HepG2 (cell line): ENCODE results near the gene GPS1. TPM values are rescaled to one million over a fixed set of nuclear protein-coding genes. Genes with fewer than 3 reads are reported as not detected.

Experiments
- ATF1 ChIP-seq: IDR thresholded peaks from 2 replicates; pipeline ENCODE4 v1.6.1; 2016; ENCODE audit warnings: mild to moderate bottlenecking, control low read depth
- CBX5 ChIP-seq: sonication (generic); formaldehyde crosslinking; IDR thresholded peaks from 2 replicates; pipeline ENCODE4 v1.4.0; 2020; ENCODE audit warnings: missing genetic modification reagents, borderline replicate concordance
- HMG20B ChIP-seq: conservative IDR thresholded peaks from 2 replicates; pipeline ENCODE4 v1.6.1; 2016; ENCODE audit warnings: missing genetic modification reagents, missing compliant biosample characterization
- THAP11 ChIP-seq: IDR thresholded peaks from 2 replicates; pipeline ENCODE4 v1.6.1; 2016; ENCODE audit warnings: missing biosample characterization, missing genetic modification reagents
- ZNF17 ChIP-seq: sonication (generic); formaldehyde crosslinking; IDR thresholded peaks from 2 replicates; pipeline ENCODE4 v1.5.0; 2020; ENCODE audit warnings: mild to moderate bottlenecking, missing genetic modification reagents
- ZNF530 ChIP-seq: sonication (generic); formaldehyde crosslinking; IDR thresholded peaks from 2 replicates; pipeline ENCODE4 v1.5.0; 2020; ENCODE audit warnings: low read depth, mild to moderate bottlenecking, missing genetic modification reagents
- ZNF615 ChIP-seq: sonication (generic); formaldehyde crosslinking; IDR thresholded peaks from 2 replicates; pipeline ENCODE4 v1.5.0; 2020; ENCODE audit warnings: mild to moderate bottlenecking, missing genetic modification reagents, borderline replicate concordance
- ZNF720 ChIP-seq: sonication (generic); formaldehyde crosslinking; IDR thresholded peaks from 2 replicates; pipeline ENCODE4 v1.4.0; 2020; ENCODE audit warnings: missing genetic modification reagents
- ZNF746 ChIP-seq: sonication (generic); formaldehyde crosslinking; IDR thresholded peaks from 2 replicates; pipeline ENCODE4 v1.8.0; 2022; ENCODE audit warnings: mild to moderate bottlenecking, missing genetic modification reagents
- ZNF788 ChIP-seq: sonication (generic); formaldehyde crosslinking; IDR thresholded peaks from 2 replicates; pipeline ENCODE4 v1.5.0; 2020; ENCODE audit warnings: mild to moderate bottlenecking, missing genetic modification reagents, borderline replicate concordance
- ZNF850 ChIP-seq: sonication (generic); formaldehyde crosslinking; conservative IDR thresholded peaks from 2 replicates; pipeline ENCODE4 v1.9.0; 2021; ENCODE audit warnings: mild to moderate bottlenecking, missing genetic modification reagents
- polyA plus RNA-seq, 8 experiments: library from polyadenylated mRNA; depleted of rRNA in 3 of 8; stranded (reverse) in 7 of 8; unstranded in 1 of 8; fragments of >200 nt; fragmentation: Illumina TruSeq in 4 of 8; extraction: Trizol in 4 of 8; gene quantifications; 2 replicates each; pipeline versions ENCODE4 v1.2.1 to v1.2.3, GENCODE V29; 2011 to 2016; ENCODE audit warnings: low read depth in 4 of 8, missing spikeins in 1 of 8, mixed read lengths in 1 of 8; ENCODE audit not compliant: insufficient read depth in 1 of 8
- total RNA-seq, 5 experiments: library from RNA; depleted of rRNA; stranded (reverse); fragments of >200 nt; fragmentation: Illumina TruSeq; extraction: Trizol; gene quantifications; 2 replicates each; pipeline ENCODE4 v1.2.3, GENCODE V29; 2016; ENCODE audit warnings: low read depth in 1 of 5
- TF ChIP-seq, protein P1 (sequence below): sonication (generic); formaldehyde crosslinking; IDR thresholded peaks from 2 replicates; pipeline ENCODE4 v1.4.0; 2020; ENCODE audit warnings: missing genetic modification reagents, borderline replicate concordance
- TF ChIP-seq, protein P2 (sequence below): sonication (generic); formaldehyde crosslinking; IDR thresholded peaks from 2 replicates; pipeline ENCODE4 v1.4.0; 2020; ENCODE audit warnings: missing genetic modification reagents
- TF ChIP-seq, protein P3 (sequence below), 2 experiments: sonication (generic) in 1 of 2; formaldehyde crosslinking in 1 of 2; IDR thresholded peaks; 2 replicates each; pipeline versions ENCODE4 v1.4.0 to v1.6.1; 2018 to 2020; ENCODE audit warnings: missing genetic modification reagents in 2 of 2, borderline replicate concordance in 1 of 2, low read depth in 1 of 2, mild to moderate bottlenecking in 1 of 2, missing biosample characterization in 1 of 2
- TF ChIP-seq, protein P4 (sequence below): sonication (generic); formaldehyde crosslinking; IDR thresholded peaks from 2 replicates; pipeline ENCODE4 v1.4.0; 2020; ENCODE audit warnings: missing genetic modification reagents
- TF ChIP-seq, protein P5 (sequence below): sonication (generic); formaldehyde crosslinking; conservative IDR thresholded peaks from 2 replicates; pipeline ENCODE4 v1.8.0; 2022; ENCODE audit warnings: mild to moderate bottlenecking, moderate library complexity, missing genetic modification reagents

GPS1 gene
- total and polyA plus RNA-seq, 2 of the 13 experiments (the other 11 are each of a cell fraction or from before 2014, with no cell fraction given), result 124 to 128 TPM

DNA sequence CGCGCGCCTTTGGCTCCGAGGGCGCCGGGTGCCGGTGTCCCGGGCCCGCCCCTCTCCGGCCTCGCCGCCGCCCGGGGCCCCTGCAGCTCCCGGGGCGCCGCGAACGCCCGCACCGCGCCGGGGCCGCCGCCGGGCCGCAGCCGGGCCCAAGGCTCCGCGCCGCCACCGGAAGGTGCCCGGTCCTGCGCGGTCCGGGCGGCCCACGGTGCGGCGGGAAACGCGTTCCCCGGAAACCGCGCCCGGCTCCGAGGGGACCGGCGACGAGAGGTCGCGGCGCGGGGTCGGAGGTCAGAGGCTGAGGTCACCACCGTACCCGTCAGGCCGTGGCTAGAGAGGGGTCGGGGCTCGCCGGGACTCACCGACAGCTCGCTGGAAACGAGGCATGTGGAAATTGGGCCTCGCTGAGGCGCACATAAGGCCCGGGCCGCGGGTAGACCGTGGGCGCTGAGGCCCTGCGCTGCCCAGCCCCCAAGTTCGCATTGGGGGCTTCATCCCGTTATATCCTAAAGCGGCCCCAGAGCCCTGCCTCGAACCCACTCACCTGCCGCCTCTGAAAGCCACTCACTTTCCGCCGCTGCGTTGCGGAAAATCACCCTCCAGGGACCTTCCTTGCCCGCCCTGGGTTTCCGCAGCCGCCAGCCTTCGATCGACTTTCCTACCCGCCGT, 14.1 kb downstream of the GPS1 start, which contains the start of gene DUS1L (continued):
- TF ChIP-seq THAP11 (CRISPR knock-in tag) (peak; percentile 95), CBX5 (CRISPR knock-in tag) (peak; percentile 94), ZNF720 (CRISPR knock-in tag) (0 out of 2 replicates have a peak, but pooled peaks have one; percentile 35), ZNF530 (no peak), HMG20B (CRISPR knock-in tag) (0 out of 2 replicates have a peak, but pooled peaks have one; percentile 61), ZNF17 (CRISPR knock-in tag) (no peak), ZNF746 (CRISPR knock-in tag) (no peak; the same call in 1 of the 2 replicates), ZNF615 (CRISPR knock-in tag) (0 out of 2 replicates have a peak, but pooled peaks have one; percentile 37), ZNF788 (peak; percentile 96), ZNF850 (no peak), ATF1 (CRISPR knock-in tag) (no peak)
- TF ChIP-seq, protein P1, sequence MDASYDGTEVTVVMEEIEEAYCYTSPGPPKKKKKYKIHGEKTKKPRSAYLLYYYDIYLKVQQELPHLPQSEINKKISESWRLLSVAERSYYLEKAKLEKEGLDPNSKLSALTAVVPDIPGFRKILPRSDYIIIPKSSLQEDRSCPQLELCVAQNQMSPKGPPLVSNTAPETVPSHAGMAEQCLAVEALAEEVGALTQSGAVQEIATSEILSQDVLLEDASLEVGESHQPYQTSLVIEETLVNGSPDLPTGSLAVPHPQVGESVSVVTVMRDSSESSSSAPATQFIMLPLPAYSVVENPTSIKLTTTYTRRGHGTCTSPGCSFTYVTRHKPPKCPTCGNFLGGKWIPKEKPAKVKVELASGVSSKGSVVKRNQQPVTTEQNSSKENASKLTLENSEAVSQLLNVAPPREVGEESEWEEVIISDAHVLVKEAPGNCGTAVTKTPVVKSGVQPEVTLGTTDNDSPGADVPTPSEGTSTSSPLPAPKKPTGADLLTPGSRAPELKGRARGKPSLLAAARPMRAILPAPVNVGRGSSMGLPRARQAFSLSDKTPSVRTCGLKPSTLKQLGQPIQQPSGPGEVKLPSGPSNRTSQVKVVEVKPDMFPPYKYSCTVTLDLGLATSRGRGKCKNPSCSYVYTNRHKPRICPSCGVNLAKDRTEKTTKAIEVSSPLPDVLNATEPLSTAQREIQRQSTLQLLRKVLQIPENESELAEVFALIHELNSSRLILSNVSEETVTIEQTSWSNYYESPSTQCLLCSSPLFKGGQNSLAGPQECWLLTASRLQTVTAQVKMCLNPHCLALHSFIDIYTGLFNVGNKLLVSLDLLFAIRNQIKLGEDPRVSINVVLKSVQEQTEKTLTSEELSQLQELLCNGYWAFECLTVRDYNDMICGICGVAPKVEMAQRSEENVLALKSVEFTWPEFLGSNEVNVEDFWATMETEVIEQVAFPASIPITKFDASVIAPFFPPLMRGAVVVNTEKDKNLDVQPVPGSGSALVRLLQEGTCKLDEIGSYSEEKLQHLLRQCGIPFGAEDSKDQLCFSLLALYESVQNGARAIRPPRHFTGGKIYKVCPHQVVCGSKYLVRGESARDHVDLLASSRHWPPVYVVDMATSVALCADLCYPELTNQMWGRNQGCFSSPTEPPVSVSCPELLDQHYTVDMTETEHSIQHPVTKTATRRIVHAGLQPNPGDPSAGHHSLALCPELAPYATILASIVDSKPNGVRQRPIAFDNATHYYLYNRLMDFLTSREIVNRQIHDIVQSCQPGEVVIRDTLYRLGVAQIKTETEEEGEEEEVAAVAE (CRISPR knock-in tag), result peak; percentile 86
- TF ChIP-seq, protein P2, sequence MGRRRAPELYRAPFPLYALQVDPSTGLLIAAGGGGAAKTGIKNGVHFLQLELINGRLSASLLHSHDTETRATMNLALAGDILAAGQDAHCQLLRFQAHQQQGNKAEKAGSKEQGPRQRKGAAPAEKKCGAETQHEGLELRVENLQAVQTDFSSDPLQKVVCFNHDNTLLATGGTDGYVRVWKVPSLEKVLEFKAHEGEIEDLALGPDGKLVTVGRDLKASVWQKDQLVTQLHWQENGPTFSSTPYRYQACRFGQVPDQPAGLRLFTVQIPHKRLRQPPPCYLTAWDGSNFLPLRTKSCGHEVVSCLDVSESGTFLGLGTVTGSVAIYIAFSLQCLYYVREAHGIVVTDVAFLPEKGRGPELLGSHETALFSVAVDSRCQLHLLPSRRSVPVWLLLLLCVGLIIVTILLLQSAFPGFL (CRISPR knock-in tag), result no peak
- TF ChIP-seq, protein P3, sequence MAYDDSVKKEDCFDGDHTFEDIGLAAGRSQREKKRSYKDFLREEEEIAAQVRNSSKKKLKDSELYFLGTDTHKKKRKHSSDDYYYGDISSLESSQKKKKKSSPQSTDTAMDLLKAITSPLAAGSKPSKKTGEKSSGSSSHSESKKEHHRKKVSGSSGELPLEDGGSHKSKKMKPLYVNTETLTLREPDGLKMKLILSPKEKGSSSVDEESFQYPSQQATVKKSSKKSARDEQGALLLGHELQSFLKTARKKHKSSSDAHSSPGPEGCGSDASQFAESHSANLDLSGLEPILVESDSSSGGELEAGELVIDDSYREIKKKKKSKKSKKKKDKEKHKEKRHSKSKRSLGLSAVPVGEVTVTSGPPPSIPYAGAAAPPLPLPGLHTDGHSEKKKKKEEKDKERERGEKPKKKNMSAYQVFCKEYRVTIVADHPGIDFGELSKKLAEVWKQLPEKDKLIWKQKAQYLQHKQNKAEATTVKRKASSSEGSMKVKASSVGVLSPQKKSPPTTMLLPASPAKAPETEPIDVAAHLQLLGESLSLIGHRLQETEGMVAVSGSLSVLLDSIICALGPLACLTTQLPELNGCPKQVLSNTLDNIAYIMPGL (CRISPR knock-in tag; IDR thresholded peaks at IDR 0.05; ENCODE audit: borderline replicate concordance in 1 of 2, low read depth in 1 of 2), result peak; percentile 90 to 95
- TF ChIP-seq, protein P4, sequence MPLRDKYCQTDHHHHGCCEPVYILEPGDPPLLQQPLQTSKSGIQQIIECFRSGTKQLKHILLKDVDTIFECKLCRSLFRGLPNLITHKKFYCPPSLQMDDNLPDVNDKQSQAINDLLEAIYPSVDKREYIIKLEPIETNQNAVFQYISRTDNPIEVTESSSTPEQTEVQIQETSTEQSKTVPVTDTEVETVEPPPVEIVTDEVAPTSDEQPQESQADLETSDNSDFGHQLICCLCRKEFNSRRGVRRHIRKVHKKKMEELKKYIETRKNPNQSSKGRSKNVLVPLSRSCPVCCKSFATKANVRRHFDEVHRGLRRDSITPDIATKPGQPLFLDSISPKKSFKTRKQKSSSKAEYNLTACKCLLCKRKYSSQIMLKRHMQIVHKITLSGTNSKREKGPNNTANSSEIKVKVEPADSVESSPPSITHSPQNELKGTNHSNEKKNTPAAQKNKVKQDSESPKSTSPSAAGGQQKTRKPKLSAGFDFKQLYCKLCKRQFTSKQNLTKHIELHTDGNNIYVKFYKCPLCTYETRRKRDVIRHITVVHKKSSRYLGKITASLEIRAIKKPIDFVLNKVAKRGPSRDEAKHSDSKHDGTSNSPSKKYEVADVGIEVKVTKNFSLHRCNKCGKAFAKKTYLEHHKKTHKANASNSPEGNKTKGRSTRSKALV (CRISPR knock-in tag), result no peak
- TF ChIP-seq, protein P5, sequence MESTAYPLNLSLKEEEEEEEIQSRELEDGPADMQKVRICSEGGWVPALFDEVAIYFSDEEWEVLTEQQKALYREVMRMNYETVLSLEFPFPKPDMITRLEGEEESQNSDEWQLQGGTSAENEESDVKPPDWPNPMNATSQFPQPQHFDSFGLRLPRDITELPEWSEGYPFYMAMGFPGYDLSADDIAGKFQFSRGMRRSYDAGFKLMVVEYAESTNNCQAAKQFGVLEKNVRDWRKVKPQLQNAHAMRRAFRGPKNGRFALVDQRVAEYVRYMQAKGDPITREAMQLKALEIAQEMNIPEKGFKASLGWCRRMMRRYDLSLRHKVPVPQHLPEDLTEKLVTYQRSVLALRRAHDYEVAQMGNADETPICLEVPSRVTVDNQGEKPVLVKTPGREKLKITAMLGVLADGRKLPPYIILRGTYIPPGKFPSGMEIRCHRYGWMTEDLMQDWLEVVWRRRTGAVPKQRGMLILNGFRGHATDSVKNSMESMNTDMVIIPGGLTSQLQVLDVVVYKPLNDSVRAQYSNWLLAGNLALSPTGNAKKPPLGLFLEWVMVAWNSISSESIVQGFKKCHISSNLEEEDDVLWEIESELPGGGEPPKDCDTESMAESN (CRISPR knock-in tag), result peak; percentile 94
